ENCODE results near the gene DAPL1.

DNA sequence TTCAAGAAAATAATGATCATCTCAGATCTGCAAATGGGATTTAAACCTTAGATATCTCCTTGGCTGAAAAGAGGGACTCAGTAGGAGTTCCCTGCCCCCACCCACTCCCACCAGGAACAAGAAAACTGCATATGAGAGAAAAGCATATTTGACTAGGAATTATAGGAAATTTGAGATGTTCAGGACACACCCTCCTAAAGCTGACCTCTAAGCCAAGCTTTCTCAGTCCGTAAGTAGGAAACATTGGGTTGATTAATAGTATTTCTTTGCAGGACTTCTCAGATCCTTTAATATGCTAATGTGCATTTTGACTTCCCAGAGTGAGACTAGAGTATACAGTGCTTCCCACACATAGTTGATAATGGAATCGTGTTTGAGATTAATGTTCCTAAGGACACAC, 47.8 kb upstream of the DAPL1 start:
- TF ChIP-seq, protein P1, sequence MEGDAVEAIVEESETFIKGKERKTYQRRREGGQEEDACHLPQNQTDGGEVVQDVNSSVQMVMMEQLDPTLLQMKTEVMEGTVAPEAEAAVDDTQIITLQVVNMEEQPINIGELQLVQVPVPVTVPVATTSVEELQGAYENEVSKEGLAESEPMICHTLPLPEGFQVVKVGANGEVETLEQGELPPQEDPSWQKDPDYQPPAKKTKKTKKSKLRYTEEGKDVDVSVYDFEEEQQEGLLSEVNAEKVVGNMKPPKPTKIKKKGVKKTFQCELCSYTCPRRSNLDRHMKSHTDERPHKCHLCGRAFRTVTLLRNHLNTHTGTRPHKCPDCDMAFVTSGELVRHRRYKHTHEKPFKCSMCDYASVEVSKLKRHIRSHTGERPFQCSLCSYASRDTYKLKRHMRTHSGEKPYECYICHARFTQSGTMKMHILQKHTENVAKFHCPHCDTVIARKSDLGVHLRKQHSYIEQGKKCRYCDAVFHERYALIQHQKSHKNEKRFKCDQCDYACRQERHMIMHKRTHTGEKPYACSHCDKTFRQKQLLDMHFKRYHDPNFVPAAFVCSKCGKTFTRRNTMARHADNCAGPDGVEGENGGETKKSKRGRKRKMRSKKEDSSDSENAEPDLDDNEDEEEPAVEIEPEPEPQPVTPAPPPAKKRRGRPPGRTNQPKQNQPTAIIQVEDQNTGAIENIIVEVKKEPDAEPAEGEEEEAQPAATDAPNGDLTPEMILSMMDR (conservative IDR thresholded peaks at IDR 0.05 in 1 of 2, IDR thresholded peaks at IDR 0.05 in 1 of 2; ENCODE audit: extremely low read depth in 1 of 2, insufficient read depth in 1 of 2, low read depth in 1 of 2, low read length in 2 of 2), result no peak
- TF ChIP-seq EZH2 (IDR thresholded peaks at IDR 0.05; ENCODE audit: borderline replicate concordance, low read length), result no peak

Measured in mammary epithelial cell (primary cell).